Measurements from ENCODE around the gene DOCK10. TPM values are rescaled to one million over a fixed set of nuclear protein-coding genes. Genes with fewer than 3 reads are reported as not detected.

Gene DOCK10
- total and polyA plus RNA-seq, 3 donors from 2014 or later: 2.9 to 20.2 (median 11.4) TPM

DNA sequence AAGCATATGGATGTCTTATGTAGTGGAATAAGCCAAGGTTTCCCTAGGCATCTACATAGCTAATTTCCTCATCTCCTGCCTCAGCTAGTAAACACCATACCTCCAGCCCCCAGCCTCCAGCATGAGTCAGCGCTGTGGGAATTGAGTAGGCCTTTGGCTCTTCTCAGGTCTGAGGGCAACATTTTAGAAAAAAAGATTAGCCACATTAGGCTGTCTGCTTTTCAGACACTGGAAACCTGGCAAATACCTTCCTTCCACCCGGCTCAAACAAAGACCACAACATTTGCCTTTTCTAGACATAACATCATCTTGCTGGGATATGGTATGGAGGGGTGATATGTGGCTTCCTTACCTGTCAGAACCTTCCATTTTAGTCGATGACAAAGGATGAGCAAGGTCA lies 320.0 kb downstream of the DOCK10 start:
- TF ChIP-seq POLR2A (IDR thresholded peaks at IDR 0.05): no peak
- TF ChIP-seq, protein P1, sequence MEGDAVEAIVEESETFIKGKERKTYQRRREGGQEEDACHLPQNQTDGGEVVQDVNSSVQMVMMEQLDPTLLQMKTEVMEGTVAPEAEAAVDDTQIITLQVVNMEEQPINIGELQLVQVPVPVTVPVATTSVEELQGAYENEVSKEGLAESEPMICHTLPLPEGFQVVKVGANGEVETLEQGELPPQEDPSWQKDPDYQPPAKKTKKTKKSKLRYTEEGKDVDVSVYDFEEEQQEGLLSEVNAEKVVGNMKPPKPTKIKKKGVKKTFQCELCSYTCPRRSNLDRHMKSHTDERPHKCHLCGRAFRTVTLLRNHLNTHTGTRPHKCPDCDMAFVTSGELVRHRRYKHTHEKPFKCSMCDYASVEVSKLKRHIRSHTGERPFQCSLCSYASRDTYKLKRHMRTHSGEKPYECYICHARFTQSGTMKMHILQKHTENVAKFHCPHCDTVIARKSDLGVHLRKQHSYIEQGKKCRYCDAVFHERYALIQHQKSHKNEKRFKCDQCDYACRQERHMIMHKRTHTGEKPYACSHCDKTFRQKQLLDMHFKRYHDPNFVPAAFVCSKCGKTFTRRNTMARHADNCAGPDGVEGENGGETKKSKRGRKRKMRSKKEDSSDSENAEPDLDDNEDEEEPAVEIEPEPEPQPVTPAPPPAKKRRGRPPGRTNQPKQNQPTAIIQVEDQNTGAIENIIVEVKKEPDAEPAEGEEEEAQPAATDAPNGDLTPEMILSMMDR (IDR thresholded peaks at IDR 0.05): no peak
- 82 to 85% methylated on average over 2 to 3 of the region's 3 CpGs for WGBS, 2 donors
- no peaks in the 10 kb centered on the region for H3K9me3 ChIP-seq
- no peak for DNase-seq
- no peaks in the 10 kb centered on the region for H3K4me1 ChIP-seq
- H3K4me3 ChIP-seq: no peak overlapping the region
- intact Hi-C loops (cut with DNase I; ENCODE audit: low total_unique reads): no loop called here
- no peaks in the 10 kb centered on the region for H3K27me3 ChIP-seq
- H3K36me3 ChIP-seq (ENCODE audit: low read depth, missing control alignments): no peaks in the 10 kb centered on the region
- H3K27ac ChIP-seq: no peak overlapping the region

DNA sequence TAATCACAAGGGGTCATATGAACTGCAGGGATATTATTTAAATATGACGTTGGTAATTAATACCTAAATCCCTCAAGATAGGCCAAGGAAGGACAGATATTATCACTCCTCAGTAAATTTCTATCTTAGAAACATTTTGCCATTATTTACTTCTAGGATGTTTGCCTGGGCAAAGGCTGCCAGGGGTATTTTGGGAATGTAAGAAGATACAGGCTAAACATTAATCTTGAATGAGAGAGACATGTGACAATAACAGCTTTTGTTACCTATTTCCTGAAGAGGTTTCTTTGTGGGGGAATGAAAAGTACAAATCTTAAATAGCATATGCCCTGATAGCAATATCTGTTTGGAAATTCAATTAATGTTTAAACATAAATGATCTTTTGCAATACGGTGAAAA lies 325.3 kb downstream of the DOCK10 start:
- DNase-seq: no peak
- Histone ChIP-seq H3K36me3 (ENCODE audit: low read depth, missing control alignments) (no peaks in the 10 kb centered on the region), H3K27ac (no peak overlapping the region), H3K4me1 (no peaks in the 10 kb centered on the region), H3K27me3 (no peaks in the 10 kb centered on the region), H3K9me3 (no peaks in the 10 kb centered on the region), H3K4me3 (no peak overlapping the region)
- intact Hi-C loops (cut with DNase I; ENCODE audit: low total_unique reads): no loop called here
- WGBS, 2 donors: 83 to 84% methylated on average over 2 of the region's 2 CpGs
- TF ChIP-seq, protein P1 (IDR thresholded peaks at IDR 0.05): no peak
- TF ChIP-seq POLR2A (IDR thresholded peaks at IDR 0.05): no peak

DNA sequence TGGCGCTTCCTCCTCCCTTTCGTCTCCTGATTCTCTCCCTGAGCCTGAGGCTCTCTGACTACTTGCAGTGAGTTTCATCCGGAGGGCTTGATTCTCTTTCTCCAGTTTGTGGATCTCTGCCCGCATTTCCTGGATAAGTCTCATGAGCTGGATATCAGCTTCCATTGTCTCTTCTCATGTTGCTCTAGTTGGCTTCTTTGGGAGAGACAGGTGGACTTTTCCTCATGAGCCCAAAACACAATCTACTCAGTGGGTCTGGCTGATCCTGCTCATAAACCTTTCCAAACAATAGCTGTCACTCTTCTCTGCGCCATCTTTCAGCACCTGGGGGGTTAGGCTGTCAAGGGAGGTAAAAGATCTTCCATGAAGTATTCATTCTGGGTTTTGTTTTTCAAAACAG lies 326.1 kb downstream of the DOCK10 start, which contains the start of gene CCDC195:
Gene CCDC195, minus strand, starts transcription at position 165 of the 400 bp plus-strand sequence. Its CDS starts 0 bp downstream, at position 165.
- 80 to 91% methylated on average over 5 of the region's 5 CpGs for WGBS, 2 donors
- no peak for TF ChIP-seq POLR2A (IDR thresholded peaks at IDR 0.05)
- TF ChIP-seq, protein P1 (IDR thresholded peaks at IDR 0.05): no peak
- no peak for DNase-seq

More for the DNA sequence above, 326.1 kb downstream of the DOCK10 start, which contains the start of gene CCDC195:
- intact Hi-C loops (cut with DNase I; ENCODE audit: low total_unique reads): no loop called here
- Histone ChIP-seq H3K9me3 (no peaks in the 10 kb centered on the region), H3K27me3 (no peaks in the 10 kb centered on the region), H3K36me3 (ENCODE audit: low read depth, missing control alignments) (no peaks in the 10 kb centered on the region), H3K4me3 (no peak within 1 kb of the TSS), H3K27ac (no peak within 1 kb of the TSS), H3K4me1 (no peaks in the 10 kb centered on the region)

Small RNA genes lying within 50 kb of the gene (microRNA-seq; reads per million reads assigned to microRNA genes)
- gene MIR4439 (ENCODE audit: borderline number of aligned reads in 2 of 2, borderline replicate concordance in 1 of 2): 0 reads per million in 2 donors

Small RNA genes lying within 50 kb of the gene (small RNA-seq; reads per million reads assigned to genes)
- 0 reads per million in 2 donors for gene MIR4439

All from testis (tissue), 3 donors.